NCI-H82 treated with DMSO at 0.1 percent for 48 hours (cell line): ENCODE results near the gene EEF1B2.
"Not testable (repeated sequence)": the region's sequence is repeated elsewhere in the genome, so short reads cannot be mapped to it uniquely, and the experiment has no call there.

Experiments used
- DNase-seq: peaks from one replicate; lab custom pipeline; 2025; ENCODE audit not compliant: unreplicated experiment; lab: John Stamatoyannopoulos, UW

Gene EEF1B2

GRCh38 chr2:206163251-206163880 is 3.7 kb downstream of the EEF1B2 start:
- no peak for DNase-seq

DNA sequence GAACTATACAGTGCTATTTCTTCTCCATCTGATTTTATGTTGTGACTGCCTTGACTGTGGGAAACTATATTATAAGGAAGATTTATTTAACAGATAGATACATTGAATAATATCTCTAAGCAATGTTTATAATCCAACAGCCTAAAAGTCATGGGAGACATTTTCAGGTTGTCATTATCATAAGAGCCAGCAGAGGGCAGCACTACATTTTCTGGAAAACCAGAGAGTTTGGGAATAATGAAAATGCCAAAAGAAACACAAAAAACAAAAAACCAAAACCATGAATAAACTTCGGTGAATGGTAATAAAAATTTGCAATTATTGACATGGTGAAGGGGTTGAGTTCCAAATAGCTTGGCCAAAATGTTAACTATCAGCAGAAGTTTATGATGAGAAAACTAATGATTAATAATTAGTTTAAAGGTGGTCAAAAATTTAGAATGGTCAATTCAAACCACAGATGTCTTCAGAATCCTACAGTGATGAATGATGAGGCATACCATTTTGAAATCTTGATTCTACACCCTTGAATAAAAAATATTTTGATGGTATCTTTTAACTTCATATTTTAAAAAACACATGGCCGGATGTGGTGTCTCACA is 4.7 kb downstream of the EEF1B2 start:
- peak; percentile 11 for DNase-seq

GRCh38 chr2:206168230-206168629 is 8.5 kb downstream of the EEF1B2 start:
- not testable (repeated sequence) for DNase-seq

DNA sequence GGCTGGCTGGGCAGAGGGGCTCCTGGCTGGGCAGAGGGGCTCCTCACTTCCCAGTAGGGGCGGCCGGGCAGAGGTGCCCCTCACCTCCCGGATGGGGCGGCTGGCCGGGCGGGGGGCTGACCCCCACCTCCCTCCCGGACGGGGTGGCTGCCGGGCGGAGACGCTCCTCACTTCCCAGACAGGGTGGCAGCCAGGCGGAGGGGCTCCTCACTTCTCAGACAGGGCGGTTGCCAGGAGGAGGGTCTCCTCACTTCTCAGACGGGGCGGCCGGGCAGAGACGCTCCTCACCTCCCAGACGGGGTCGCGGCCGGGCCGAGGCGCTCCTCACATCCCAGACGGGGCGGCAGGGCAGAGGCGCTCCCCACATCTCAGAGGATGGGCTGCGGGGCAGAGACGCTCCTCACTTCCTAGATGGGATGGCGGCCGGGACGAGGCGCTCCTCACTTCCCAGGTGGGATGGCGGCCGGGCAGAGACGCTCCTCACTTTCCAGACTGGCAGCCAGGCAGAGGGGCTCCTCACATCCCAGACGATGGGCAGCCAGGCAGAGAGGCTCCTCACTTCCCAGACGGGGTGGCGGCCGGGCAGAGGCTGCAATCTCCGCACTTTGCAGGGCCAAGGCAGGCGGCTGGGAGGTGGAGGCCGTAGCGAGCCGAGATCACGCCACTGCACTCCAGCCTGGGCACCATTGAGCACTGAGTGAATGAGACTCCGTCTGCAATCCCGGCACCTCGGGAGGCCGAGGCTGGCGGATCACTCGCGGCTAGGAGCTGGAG is 12.1 kb downstream of the EEF1B2 start:
- not testable (repeated sequence) for DNase-seq

GRCh38 chr2:206173147-206173546 is 13.5 kb downstream of the EEF1B2 start:
- DNase-seq = no peak

DNA sequence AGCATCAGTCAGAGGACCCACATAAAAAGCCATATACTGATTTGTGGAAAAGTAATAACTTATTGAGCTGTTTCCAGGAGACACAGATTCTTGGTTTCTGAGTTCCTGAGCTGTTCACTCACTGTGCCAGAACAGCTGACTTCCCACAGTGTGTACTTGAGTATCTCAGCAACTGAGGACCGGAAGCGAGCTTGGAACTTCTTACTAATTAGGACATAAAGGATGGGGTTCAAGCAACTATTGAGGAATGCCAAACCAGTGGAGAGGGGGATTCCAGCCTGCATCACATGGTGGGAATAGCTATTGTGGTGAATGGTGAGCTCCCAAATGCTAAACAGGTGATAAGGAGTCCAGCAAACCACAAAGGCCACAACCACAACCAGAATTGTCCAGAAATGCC is 16.4 kb downstream of the EEF1B2 start:
- no peak for DNase-seq

- DNase-seq = no peak
These were observed 17.2 kb downstream of the EEF1B2 start for GRCh38 chr2:206176901-206177300.

DNA sequence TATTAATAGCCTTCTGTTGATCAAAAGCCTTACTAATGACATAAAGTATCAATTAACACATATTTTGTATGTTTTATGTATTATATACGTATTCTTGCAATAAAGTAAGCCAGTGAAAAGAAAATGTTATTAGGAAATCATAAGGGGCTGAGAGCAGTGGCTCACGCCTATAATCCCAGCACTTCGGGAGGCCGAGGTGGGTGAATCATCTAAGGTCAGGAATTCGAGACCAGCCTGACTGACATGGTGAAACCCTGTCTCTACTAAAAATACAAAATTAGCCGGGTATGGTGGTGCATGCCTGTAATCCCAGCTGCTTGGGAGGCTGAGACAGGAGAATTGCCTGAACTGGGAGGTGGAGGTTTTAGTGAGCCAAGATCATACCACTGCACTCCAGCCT is 21.8 kb downstream of the EEF1B2 start:
- DNase-seq = not testable (repeated sequence)

- no peak for DNase-seq
These were observed 30.0 kb downstream of the EEF1B2 start for GRCh38 chr2:206189691-206190090.

GRCh38 chr2:206190111-206190510 is 30.4 kb downstream of the EEF1B2 start:
- DNase-seq = no peak

- no peak for DNase-seq
These were observed 31.0 kb downstream of the EEF1B2 start for GRCh38 chr2:206190689-206191088.

DNA sequence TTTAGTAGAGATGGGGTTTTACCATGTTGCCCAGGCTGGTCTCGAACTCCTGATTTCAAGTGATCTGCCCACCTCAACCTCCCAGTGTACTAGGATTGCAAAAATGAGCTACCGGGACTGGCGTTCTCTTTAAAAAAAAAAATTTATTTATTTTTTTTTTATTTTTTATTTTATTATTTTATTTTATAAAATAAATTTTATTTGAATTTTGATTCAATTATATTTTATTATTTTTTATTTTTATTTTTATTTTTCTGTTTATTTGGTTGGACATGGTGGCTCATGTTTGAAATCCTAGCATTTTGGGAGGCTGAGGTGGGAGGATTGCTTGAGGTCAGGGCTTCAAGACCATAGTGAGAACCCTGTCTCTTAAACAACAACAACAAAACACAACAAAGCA is 32.5 kb downstream of the EEF1B2 start:
- no peak for DNase-seq

DNA sequence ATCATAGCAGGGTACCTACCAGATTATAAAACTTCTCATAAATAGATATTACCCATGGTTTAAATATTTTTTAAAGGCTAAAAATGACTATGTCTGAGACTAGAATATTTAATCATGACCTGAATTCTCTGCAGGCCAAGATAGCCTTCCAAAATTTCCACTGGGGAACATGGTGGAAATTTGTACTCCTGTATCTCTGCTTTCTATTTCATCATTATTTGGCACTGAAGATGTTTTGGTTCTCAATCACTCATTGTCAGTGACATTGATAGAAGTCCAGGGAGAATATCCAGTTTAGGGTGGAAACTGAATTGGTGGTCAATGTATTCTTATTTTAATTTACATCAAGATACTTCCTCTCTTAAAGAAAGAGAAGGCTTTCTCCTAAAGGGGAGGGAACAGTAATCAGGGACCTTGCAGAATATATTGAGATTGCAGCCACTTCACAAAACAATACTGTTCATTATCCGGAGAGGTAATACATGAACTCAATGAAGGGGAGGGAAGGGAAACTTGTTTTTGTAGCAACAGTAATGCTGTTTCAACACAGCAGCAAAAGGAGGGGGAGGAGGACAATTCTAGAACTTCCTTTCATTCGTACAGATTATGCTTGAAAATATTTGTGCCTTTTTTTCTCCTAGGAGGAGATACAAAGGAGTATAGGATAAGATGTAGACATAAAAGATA is 34.1 kb downstream of the EEF1B2 start:
- DNase-seq = no peak

GRCh38 chr2:206198677-206199076 is 39.0 kb downstream of the EEF1B2 start:
- no peak for DNase-seq

DNA sequence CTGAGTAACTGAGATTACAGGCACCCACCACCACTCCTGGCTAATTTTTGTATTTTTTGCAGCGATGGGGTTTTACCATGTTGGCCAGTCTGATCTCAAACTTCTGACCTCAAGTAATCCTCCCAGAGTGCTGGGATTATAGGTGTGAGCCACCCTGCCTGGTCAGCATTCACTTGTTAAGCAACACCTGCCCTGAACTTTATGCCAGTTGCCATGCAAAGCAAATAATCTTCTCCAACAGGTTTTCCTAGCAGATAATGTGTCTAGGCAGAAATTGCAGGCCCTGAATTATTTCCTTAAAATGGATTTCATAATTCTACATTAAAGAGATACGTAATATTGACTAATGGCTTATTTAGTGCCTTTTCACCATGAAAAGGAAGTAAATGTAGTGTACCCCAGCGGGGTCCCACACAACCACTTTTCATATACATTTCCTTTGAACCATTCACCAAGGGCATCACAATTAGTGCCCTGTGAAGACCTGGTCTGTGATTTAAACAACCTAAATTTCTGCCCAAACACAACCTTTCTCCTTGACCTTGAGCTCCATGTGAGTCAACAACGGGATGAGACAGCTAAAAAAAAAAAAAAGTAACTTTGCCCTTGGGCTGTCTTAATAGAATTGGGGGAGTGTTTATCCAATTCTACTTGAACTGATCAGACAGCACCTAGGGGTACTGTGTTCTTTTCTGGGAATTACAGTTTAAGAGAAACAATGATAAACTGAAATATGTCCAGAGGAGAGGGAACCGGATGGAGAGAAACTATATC is 41.6 kb downstream of the EEF1B2 start:
- DNase-seq = no peak

DNA sequence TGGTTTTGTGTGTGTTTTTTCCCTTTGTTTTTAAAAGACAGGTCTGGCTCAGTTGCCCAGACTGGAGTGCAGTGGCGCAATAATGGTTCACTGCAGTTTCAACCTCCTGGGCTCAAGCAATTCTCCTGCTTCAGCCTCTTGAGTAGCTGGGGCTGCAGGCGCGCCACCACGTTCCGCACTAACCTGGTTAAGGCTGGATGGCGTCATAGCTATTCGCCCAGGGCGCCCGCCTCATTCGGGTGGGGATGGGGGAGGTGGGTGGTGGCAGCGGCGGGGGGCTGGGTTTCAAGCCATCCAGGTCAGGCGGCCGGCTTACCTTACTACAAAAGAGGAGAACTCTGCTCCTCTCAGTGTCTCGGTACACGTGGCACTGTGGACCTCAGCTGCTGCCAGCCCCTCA is 42.8 kb downstream of the EEF1B2 start:
- no peak for DNase-seq

DNA sequence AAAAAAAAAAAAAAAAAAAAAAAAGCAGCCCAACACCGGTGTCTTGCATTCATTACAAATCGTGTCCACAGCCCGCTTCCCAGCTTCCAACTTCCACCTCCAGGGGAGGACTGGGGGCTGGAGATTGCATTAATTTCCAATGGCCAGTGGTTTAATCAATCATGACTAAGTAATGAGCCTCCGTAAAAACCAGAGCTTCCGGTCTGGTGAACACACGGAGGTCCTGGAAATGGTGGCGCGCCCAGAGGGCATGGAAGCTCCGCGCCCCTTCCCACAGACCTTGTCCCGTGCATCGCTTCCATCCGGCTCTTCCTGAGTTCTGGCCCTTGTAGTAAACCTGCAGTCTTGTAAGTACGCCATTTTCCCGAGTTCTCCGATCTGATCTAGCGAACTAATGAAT is 43.6 kb downstream of the EEF1B2 start:
- DNase-seq = no peak

DNA sequence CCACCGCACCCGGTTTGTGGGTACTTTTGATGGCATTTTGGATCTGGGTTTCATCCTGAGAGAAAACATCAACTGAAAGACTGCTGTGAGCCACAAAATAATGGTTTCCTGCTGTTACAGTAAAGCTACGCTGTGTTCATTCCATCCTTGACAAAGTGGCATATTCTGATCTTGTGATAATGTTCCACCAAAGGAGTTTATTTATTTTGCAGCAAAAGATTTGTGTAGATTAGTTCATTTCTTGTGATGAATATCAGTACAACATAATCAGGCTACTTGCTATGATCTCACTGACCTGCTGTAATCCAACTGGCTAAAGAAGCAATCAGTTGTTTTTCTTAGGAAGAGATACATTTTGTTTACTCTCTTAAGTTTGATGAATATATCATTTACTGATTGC is 45.0 kb downstream of the EEF1B2 start:
- no peak for DNase-seq

DNA sequence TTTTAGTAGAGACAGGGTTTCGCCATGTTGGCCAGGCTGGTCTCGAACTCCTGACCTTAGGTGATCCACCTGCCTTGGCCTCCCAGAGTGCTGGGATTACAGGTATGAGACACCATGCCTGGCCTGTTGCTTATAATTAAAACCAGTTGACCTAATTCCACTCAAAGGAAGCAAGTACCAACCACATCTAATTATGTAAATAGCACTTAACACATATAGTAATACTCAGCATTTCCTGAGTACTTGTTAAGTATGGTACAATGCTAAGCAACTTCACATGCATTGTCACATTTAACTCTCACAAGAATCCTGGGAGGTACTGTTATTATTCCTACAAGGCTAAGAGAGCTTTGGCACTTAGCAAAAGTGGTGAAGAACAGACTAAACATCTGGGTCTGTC is 47.6 kb downstream of the EEF1B2 start:
- DNase-seq = not testable (repeated sequence)

DNA sequence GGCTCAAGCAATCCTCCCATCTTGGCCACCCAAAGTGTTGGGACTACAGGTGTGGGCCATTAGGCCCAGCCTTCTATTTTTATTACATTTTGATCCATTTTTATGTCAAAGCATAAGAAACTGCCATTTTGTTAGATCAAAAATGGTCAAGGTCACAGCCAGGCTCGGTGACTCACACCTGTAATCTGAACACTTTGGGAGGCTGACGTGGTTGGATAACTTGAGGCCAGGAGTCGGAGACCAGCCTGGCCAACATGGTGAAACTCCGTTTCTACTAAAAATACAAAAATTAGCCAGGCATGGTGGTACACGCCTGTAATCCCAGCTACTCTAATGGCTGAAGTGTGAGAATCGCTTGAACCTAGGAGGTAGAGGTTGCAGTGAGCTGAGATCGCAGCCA is 49.2 kb downstream of the EEF1B2 start:
- DNase-seq = no peak

- no peak for DNase-seq
These were observed 52.1 kb downstream of the EEF1B2 start for GRCh38 chr2:206211657-206212255.
